ENCODE results near the gene BANF1. TPM values are rescaled to one million over a fixed set of nuclear protein-coding genes. Genes with fewer than 3 reads are reported as not detected.

Gene BANF1
- total RNA-seq, result 72.2 and 77.0 TPM in 2 replicates
- polyA plus RNA-seq, result 441 and 496 TPM in 2 replicates

GRCh38 chr11:66001942-66002647 lies at the start of gene BANF1, which contains the start of gene EIF1AD:
TSS of gene BANF1 (plus strand) at chr11:66002503. CDS start at chr11:66003251, 748 bp downstream.
TSS of gene EIF1AD (minus strand) at chr11:66002157. CDS start at chr11:66000389, 1,768 bp downstream.
- Histone ChIP-seq H3K4me1 (ENCODE audit: low read depth) (no peaks in the 10 kb centered on the region), H3K27me3 (no peaks in the 10 kb centered on the region), H3K27ac (peak within 1 kb of the TSS; percentile 98), H3K9me3 (ENCODE audit: low read depth) (no peaks in the 10 kb centered on the region), H3K4me3 (peak within 1 kb of the TSS; percentile 55), H3K36me3 (peaks cover 31% of the 10 kb centered on the region)
- TF ChIP-seq CTCF (IDR thresholded peaks at IDR 0.05; ENCODE audit: low read depth, low read length), result no peak
- DNase-seq (ENCODE audit: low read depth in 1 of 2, low spot score in 1 of 2), result peak; percentile 93 to 99

- no peak for TF ChIP-seq CTCF (IDR thresholded peaks at IDR 0.05; ENCODE audit: low read depth, low read length)
- DNase-seq (ENCODE audit: low read depth in 1 of 2, low spot score in 1 of 2), result no peak
- H3K9me3 ChIP-seq (ENCODE audit: low read depth), result no peaks in the 10 kb centered on the region
Measured at GRCh38 chr11:65953471-65953870, 48.8 kb upstream of the BANF1 start.

GRCh38 chr11:65954771-65955170 lies 47.5 kb upstream of the BANF1 start:
- Histone ChIP-seq H3K9me3 (ENCODE audit: low read depth) (no peaks in the 10 kb centered on the region), H3K4me3 (no peak overlapping the region), H3K27ac (no peak overlapping the region), H3K36me3 (no peaks in the 10 kb centered on the region), H3K27me3 (no peaks in the 10 kb centered on the region), H3K4me1 (ENCODE audit: low read depth) (no peaks in the 10 kb centered on the region)
- TF ChIP-seq CTCF (IDR thresholded peaks at IDR 0.05; ENCODE audit: low read depth, low read length), result no peak
- no peak for DNase-seq (ENCODE audit: low read depth in 1 of 2, low spot score in 1 of 2)

More at GRCh38 chr11:65953471-65953870, 48.8 kb upstream of the BANF1 start:
- Histone ChIP-seq H3K27ac (no peak overlapping the region), H3K4me3 (no peak overlapping the region), H3K4me1 (ENCODE audit: low read depth) (no peaks in the 10 kb centered on the region), H3K27me3 (no peaks in the 10 kb centered on the region), H3K36me3 (no peaks in the 10 kb centered on the region)

GRCh38 chr11:65958291-65958690 lies 44.0 kb upstream of the BANF1 start:
- Histone ChIP-seq H3K9me3 (ENCODE audit: low read depth) (no peaks in the 10 kb centered on the region), H3K27me3 (no peaks in the 10 kb centered on the region), H3K4me1 (ENCODE audit: low read depth) (peaks cover 5% of the 10 kb centered on the region), H3K4me3 (no peak overlapping the region), H3K36me3 (no peaks in the 10 kb centered on the region), H3K27ac (no peak overlapping the region)
- TF ChIP-seq CTCF (IDR thresholded peaks at IDR 0.05; ENCODE audit: low read depth, low read length), result no peak
- DNase-seq (ENCODE audit: low read depth in 1 of 2, low spot score in 1 of 2), result no peak

GRCh38 chr11:65958774-65959420 lies 43.4 kb upstream of the BANF1 start:
- H3K27ac ChIP-seq, result peak overlapping the region; percentile 57
- TF ChIP-seq CTCF (IDR thresholded peaks at IDR 0.05; ENCODE audit: low read depth, low read length), result no peak
- H3K27me3 ChIP-seq, result no peaks in the 10 kb centered on the region
- DNase-seq (ENCODE audit: low read depth in 1 of 2, low spot score in 1 of 2), result peak in 1 of 2 donors; percentile 18
- no peaks in the 10 kb centered on the region for H3K36me3 ChIP-seq
- no peak overlapping the region for H3K4me3 ChIP-seq
- H3K9me3 ChIP-seq (ENCODE audit: low read depth), result no peaks in the 10 kb centered on the region
- peaks cover 5% of the 10 kb centered on the region for H3K4me1 ChIP-seq (ENCODE audit: low read depth)
